Smooth muscle cell (in vitro differentiated cells): ENCODE measurements around the gene CRIM1. TPM values are rescaled to one million over a fixed set of nuclear protein-coding genes. Genes with fewer than 3 reads are reported as not detected.
A peak's percentile ranks its signal among the peaks of the same experiment; 100 is the strongest.

Experiments
- DNase-seq: peaks from one replicate; lab custom pipeline; 2025; ENCODE audit not compliant: unreplicated experiment; lab: John Stamatoyannopoulos, UW
- H2AFZ ChIP-seq: fragments of 200-600 bp; sonication (generic); 2 replicates; pipeline ENCODE4 v1.6.0; 2016; ENCODE audit warnings: antibody characterized with exemption, low read depth, mild to moderate bottlenecking
- H3F3A ChIP-seq: fragments of 200-600 bp; sonication (generic); 2 replicates; pipeline ENCODE4 v1.6.0; 2017; ENCODE audit warnings: antibody characterized with exemption, low read depth
- H3K27ac ChIP-seq: fragments of 200-600 bp; sonication (generic); 2 replicates; pipeline ENCODE4 v1.5.1; 2016; ENCODE audit warnings: low read depth, mild to moderate bottlenecking
- H3K27me3 ChIP-seq: fragments of 200-600 bp; sonication (generic); 2 replicates; pipeline ENCODE4 v1.6.1; 2016; ENCODE audit warnings: low read depth, mild to moderate bottlenecking
- H3K36me3 ChIP-seq: fragments of 200-600 bp; sonication (generic); 2 replicates; pipeline ENCODE4 v1.5.1; 2016; ENCODE audit warnings: low read depth
- H3K4me1 ChIP-seq: fragments of 200-600 bp; sonication (generic); 2 replicates; pipeline ENCODE4 v1.5.1; 2016; ENCODE audit warnings: low read depth
- H3K4me2 ChIP-seq: fragments of 200-600 bp; sonication (generic); 2 replicates; pipeline ENCODE4 v1.6.0; 2016; ENCODE audit warnings: mild to moderate bottlenecking
- H3K4me3 ChIP-seq: fragments of 200-600 bp; sonication (generic); 2 replicates; pipeline ENCODE4 v1.5.1; 2016; ENCODE audit warnings: mild to moderate bottlenecking
- H3K79me2 ChIP-seq: fragments of 200-600 bp; sonication (generic); 2 replicates; pipeline ENCODE4 v1.6.0; 2016; ENCODE audit warnings: low read depth, mild to moderate bottlenecking
- H3K9ac ChIP-seq: fragments of 200-600 bp; sonication (generic); 2 replicates; pipeline ENCODE4 v1.6.0; 2016; ENCODE audit warnings: low read depth
- H3K9me3 ChIP-seq: fragments of 200-600 bp; sonication (generic); replicated peaks from 2 replicates; pipeline ENCODE4 v1.5.1; 2016; ENCODE audit warnings: low read depth
- H4K20me1 ChIP-seq: fragments of 200-600 bp; sonication (generic); 2 replicates; pipeline ENCODE4 v1.6.0; 2016; ENCODE audit warnings: low read depth
- CTCF ChIP-seq: fragments of 200-600 bp; sonication (generic); IDR thresholded peaks from 2 replicates; pipeline ENCODE4 v1.5.1; 2017; ENCODE audit warnings: borderline replicate concordance, mild to moderate bottlenecking, antibody characterized with exemption; ENCODE audit not compliant: insufficient read depth, poor library complexity, severe bottlenecking
- WGBS: methylation state at CpG from one replicate; pipeline ENCODE4 v1.1.7; 2016; ENCODE audit warnings: low lambda C conversion rate; 5-methylcytosine and 5-hydroxymethylcytosine counted together
- polyA plus RNA-seq: library from polyadenylated mRNA; unstranded; fragments of >200 nt; fragmentation: Nextera tagmentation; extraction: Ambion mirVana; gene quantifications from 2 replicates; pipeline ENCODE4 v1.2.1, GENCODE V29; 2016
- total RNA-seq: library from RNA; depleted of rRNA; stranded (reverse); fragments of >200 nt; gene quantifications from 2 replicates; pipeline ENCODE4 v1.2.3, GENCODE V29; 2014

Gene CRIM1
- total and polyA plus RNA-seq, 2 experiments from 2014 or later = 10.1 to 28.0 TPM

GRCh38 chr2:36530983-36531354, 175.4 kb downstream of the CRIM1 start:
- Histone ChIP-seq H3K4me2 (peak overlapping the region; percentile 23), H3K27ac (peak overlapping the region; percentile 88), H3K79me2 (no peaks in the 10 kb centered on the region), H3K9me3 (no peaks in the 10 kb centered on the region), H3F3A (peaks cover 5% of the 10 kb centered on the region), H4K20me1 (no peaks in the 10 kb centered on the region), H3K36me3 (no peaks in the 10 kb centered on the region), H3K4me1 (peaks cover 4% of the 10 kb centered on the region), H2AFZ (no peak overlapping the region), H3K27me3 (no peaks in the 10 kb centered on the region), H3K4me3 (no peak overlapping the region), H3K9ac (no peak overlapping the region)
- TF ChIP-seq CTCF = peak; percentile 16
- 57% methylated on average over 3 of the region's 3 CpGs for WGBS
- DNase-seq = no peak

GRCh38 chr2:36534275-36534799, 178.8 kb downstream of the CRIM1 start:
- Histone ChIP-seq H3K27ac (no peak overlapping the region), H3K36me3 (no peaks in the 10 kb centered on the region), H3K4me1 (peaks cover 4% of the 10 kb centered on the region)

GRCh38 chr2:36535099-36535498, 179.5 kb downstream of the CRIM1 start:
- Histone ChIP-seq H3K4me3 (no peak overlapping the region), H3K4me2 (no peak overlapping the region), H3K9me3 (no peaks in the 10 kb centered on the region), H3K4me1 (peaks cover 4% of the 10 kb centered on the region), H3K79me2 (no peaks in the 10 kb centered on the region), H4K20me1 (no peaks in the 10 kb centered on the region), H3K27me3 (no peaks in the 10 kb centered on the region), H3K9ac (no peak overlapping the region), H3K36me3 (no peaks in the 10 kb centered on the region), H3F3A (no peaks in the 10 kb centered on the region), H2AFZ (no peak overlapping the region), H3K27ac (no peak overlapping the region)
- no peak for DNase-seq
- WGBS = 93% methylated on average over 2 of the region's 2 CpGs
- no peak for TF ChIP-seq CTCF

More at GRCh38 chr2:36534275-36534799, 178.8 kb downstream of the CRIM1 start:
- Histone ChIP-seq H3K79me2 (no peaks in the 10 kb centered on the region), H3F3A (peaks cover 5% of the 10 kb centered on the region), H4K20me1 (no peaks in the 10 kb centered on the region), H2AFZ (no peak overlapping the region), H3K27me3 (no peaks in the 10 kb centered on the region), H3K4me2 (no peak overlapping the region), H3K9ac (no peak overlapping the region), H3K9me3 (no peaks in the 10 kb centered on the region), H3K4me3 (no peak overlapping the region)
- DNase-seq = no peak
- TF ChIP-seq CTCF = no peak

- no peaks in the 10 kb centered on the region for H3K36me3 ChIP-seq
- H3F3A ChIP-seq = no peaks in the 10 kb centered on the region
- no peaks in the 10 kb centered on the region for H3K27me3 ChIP-seq
- no peaks in the 10 kb centered on the region for H4K20me1 ChIP-seq
- H3K4me2 ChIP-seq = no peak overlapping the region
- H3K4me3 ChIP-seq = no peak overlapping the region
- H2AFZ ChIP-seq = no peak overlapping the region
- TF ChIP-seq CTCF = no peak
- 85% methylated on average over 3 of the region's 3 CpGs for WGBS
- H3K4me1 ChIP-seq = no peaks in the 10 kb centered on the region
- no peak overlapping the region for H3K9ac ChIP-seq
- H3K9me3 ChIP-seq = no peaks in the 10 kb centered on the region
- DNase-seq = no peak
- H3K27ac ChIP-seq = no peak overlapping the region
- H3K79me2 ChIP-seq = no peaks in the 10 kb centered on the region
Measured at GRCh38 chr2:36536776-36537175, 181.2 kb downstream of the CRIM1 start.
